GM19193 (cell line): ENCODE data around the gene UBFD1.

Experiments used
- POLR2A ChIP-seq: IDR thresholded peaks from 4 replicates; pipeline ENCODE4 v1.6.1; 2011; ENCODE audit not compliant: insufficient read depth, insufficient read length; ENCODE audit errors: extremely low read depth

Gene UBFD1

DNA sequence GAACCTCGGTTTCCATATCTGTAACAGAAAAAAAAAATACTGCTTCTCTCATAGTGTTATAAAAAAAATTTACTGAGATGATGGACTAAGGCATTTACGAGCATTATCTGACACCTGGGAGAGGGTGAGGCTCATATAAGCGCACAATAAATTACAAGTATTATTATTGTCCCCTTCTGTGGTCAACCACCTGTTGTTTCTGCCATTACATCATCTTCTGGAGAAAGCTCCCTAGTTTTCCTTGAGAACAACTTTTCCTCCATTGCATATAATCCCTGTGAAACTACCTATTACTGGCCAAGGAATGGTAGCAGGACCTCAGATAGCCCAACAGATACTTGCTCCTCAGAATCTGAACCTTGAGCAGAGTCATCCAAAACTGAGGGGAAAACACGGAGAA, 35.6 kb upstream of the UBFD1 start:
- TF ChIP-seq POLR2A = no peak

DNA sequence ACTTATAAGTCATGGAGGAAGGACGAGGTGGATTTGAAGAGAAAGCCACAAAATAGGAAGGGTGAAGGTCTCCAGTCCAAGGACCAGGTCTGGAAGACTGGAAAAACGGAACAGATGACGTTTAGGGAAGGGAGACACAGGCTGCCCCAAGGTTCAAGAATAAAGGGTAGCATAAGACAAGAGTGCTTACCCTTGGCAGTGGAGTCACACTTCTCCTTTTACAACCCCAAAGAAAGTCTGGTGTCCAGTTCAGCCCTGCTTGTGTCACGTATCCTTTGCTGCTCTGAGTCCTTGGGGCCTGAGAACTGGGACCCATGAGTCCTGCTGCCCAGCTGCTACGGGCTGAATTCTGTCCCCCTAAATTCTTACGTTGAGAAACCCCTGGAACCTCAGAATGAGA, 34.2 kb upstream of the UBFD1 start:
- no peak for TF ChIP-seq POLR2A

DNA sequence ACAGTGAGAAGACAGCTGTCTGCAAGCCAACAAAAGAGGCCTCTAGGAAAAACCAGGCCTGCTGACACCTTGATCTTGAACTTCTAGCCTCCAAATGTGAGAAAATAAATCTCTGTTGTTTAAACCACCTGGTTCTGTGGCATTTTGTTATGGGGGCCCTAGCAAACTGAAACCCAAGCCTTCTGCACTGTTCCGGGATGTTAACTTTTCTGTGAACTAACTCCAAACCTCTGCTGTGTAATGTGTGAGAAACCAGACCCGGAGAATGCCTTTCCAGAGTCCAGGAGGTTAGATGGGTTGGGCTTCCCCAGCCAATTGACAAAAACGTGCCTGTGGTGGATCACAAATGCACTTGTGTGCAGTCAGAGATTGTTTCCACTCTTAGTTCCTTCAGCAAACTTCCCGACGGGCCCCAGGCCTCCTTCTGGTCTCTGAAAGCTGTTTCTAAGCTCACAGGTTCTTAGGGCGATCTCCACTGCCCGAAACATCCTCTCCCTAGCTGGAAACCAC, 33.6 kb upstream of the UBFD1 start:
- no peak for TF ChIP-seq POLR2A

DNA sequence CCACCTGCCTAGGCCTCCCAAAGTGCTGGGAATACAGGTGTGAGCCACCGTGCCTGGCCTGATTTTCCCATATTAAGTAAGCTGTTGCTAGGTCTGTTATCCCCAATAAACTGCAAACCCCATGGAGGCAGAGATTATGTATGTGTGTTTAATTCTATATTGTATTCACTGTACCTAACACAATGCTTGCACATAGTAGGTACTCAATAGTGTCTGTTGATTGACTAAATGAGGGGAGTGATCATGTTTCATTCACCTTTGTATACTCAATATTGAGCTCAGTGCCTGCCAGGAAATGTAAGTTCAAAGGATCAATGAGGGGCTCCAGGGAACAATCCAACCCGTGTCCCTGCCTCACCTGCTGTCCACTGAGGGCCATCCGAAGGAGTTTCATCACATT, 32.6 kb upstream of the UBFD1 start:
- no peak for TF ChIP-seq POLR2A

DNA sequence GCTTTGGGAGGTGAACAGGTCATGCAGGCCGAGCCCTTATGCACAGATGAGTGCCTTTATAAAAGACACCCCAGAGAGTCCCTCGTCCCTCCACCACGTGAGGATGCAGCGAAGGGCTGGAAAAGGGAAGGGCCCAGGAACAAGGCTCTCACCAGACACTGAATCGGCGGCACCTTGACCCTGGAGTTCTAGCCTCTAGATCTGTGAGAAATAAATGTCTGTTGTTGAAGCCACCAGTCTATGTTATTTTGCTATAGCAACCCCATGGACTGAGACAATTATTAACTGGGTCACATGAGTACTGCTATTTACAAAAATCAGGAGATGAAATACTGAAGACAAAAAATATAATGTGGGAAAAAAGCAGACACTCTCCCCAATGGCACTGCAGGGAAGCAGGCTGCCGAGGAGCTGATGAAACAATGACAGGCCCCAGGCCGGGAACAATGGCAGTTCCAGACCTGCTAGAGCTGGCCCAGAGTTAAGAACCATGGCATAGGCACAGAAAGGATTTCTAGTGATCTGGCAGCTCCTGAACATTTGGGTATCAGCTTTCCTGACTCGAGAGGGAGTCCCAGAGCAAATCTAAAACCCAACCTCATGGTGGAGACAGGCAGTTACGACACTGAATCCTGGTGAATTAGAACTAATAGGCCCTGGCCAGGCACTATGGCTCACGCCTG, 29.4 kb upstream of the UBFD1 start:
- no peak for TF ChIP-seq POLR2A

DNA sequence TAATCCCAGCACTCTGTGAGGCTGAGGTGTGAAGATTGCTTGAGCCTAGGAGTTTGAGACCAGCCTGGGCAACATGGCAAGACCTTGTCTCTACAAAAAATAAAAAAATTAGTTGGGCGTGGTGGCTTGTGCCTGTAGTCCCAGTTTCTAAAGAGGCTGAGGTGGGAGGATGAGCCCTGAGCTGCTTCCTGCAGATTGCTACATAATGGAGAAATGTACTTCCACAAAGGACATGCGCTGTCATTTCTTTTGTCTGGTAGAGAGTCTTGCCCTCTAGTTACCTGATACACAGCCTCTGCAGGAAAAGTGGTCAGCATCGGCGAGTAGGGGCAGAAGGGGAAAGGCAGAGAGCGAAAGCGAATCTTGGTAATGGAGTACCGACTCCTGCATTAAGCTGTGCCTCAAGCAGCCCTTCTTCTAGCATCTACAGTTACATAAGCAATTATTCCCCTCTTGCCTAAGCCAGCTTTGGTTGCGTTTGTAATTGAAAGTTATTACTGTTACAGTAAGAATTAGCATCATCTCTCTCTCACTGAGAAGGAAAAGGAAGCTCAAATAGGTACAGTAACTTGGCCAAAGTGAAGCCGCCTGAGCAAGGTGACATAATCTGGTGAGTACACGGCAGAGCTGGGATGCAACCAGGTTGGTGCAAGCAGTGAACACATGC, 28.8 kb upstream of the UBFD1 start:
- no peak for TF ChIP-seq POLR2A

DNA sequence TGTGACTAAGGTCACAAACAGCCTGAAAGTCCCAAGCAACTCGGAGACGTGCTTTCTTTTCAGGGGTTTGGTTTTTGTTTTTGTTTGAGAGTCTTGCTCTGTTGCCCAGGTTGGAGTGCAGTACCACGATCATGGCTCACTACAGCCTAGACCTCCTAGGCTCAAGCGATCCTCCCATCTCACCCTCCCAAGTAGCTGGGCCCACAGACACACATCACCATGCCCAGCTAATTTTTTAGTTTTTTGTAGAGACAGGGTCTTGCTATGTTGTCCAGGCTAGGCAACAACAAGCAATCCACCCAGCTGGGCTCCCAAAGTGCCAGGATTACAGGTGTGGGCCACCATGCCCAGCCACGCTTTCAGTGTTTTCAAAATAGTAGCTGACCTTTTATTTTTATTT, 27.5 kb upstream of the UBFD1 start:
- no peak for TF ChIP-seq POLR2A

DNA sequence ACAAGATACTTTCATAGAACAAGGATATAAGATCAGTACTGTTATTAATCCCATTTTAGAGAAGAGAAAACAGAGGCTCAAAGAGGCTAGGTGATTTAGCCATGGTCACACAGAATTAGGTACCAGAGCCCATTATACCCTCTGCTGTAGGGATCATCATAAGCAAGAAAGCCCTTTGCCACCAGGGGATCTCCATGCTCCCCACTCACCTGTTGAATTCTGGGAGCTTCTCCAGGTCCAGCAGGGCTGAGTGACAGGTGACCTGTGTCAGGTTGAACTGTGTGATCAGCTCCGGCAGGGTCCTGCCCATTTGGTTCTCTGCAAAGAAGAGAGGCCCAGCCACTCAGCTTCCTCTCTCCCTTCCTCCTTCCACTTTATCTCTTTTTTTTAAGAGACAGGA, 25.1 kb upstream of the UBFD1 start:
- no peak for TF ChIP-seq POLR2A

DNA sequence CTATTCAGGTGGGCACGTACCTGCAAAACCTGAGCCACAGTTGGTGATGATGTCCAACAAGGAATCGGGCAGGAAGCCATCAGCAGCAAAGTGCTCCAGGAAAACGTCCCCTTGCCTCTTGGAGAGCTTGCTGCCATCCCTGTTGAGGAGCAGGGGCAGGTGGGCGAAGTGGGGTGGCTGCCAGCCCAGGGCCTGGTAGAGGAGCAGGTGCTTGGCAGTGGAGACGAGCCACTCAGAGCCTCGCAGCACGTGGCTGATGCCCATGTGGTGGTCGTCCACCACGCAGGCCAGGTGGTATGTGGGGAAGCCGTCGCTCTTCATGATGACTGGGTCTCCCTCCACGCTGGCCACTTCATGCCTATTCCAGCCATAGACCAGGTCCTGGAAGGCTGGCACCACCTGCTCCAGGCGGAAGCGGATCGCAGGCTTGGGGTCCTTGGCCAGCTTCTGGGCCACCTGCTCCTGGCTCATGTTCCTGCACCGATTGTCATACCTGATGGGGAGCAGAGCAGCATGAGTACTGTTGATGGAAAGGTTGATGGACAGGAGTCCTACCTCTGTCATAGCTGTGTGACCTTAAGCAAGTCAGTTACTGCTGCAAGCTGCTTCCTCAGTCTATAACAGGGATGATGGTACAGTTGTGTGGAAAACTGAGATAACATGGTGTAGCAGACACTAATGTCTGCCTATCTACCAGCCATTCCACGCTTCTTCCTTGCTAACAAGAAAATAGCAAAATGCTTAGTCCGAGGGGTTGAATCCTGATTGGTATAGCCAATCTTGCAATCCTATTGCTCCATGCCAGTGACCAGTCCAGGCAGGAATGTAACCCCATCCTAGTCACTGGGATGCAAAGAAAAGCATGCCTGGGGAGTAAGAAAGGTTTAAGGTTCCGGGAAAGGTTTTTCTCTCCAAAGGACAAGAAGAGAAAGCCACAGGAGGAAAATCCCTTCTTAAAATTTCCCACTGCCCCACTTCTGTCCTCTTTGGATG, 22.4 kb upstream of the UBFD1 start:
- TF ChIP-seq POLR2A = no peak

DNA sequence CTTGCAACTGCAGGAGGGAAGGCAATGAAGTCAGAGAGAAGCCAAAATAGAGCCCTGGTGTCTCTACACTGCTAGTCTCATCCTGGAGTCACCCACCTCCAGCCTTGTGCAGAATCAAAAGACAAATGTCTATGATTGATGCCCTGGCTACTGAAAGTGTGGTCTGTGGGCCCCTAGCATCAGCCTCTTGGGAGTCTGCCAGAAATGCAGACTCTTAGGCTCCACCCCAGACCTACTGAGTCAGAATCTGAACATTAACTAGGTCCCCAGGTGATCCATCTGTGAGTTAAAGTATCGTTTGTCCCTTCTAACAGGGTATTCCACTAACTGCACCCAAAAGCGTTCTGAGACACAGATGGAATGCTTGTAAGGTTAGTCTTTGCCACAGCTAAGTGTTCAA, 21.6 kb upstream of the UBFD1 start:
- TF ChIP-seq POLR2A = no peak

DNA sequence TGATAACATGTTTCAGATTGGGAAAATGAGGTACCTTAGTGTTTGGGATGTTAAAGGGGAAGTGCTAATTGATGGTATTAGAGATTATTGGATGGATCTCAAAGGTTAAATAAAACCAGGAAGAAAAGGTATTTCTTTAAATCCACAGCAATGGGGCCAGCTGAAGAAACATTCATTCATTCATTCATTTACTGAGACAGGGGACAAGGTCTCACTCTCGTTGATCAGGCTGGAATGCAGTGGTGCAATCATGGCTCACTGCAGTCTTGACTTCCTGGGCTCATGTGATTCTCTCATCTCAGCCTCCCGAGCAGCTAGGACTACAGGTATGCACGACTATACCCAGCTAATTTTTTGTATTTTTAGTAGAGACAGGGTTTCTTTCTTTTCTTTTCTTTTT, 20.1 kb upstream of the UBFD1 start:
- no peak for TF ChIP-seq POLR2A

DNA sequence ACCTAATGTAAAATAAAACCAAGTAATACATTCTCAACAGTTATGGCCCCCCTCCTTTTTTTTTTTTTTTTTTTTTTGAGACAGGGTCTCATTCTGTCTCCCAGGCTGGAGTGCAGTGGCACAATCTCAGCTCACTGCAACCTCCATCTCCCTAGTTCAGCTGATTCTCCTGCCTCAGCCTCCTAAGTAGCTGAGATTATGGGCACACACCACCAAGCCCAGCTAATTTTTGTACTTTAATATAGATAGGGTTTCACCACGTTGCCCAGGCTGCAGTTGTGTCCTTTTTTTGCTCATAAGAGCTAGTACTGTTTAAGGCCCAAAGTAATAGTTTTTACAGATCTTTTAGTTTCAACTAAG, 18.6 kb upstream of the UBFD1 start:
- no peak for TF ChIP-seq POLR2A

DNA sequence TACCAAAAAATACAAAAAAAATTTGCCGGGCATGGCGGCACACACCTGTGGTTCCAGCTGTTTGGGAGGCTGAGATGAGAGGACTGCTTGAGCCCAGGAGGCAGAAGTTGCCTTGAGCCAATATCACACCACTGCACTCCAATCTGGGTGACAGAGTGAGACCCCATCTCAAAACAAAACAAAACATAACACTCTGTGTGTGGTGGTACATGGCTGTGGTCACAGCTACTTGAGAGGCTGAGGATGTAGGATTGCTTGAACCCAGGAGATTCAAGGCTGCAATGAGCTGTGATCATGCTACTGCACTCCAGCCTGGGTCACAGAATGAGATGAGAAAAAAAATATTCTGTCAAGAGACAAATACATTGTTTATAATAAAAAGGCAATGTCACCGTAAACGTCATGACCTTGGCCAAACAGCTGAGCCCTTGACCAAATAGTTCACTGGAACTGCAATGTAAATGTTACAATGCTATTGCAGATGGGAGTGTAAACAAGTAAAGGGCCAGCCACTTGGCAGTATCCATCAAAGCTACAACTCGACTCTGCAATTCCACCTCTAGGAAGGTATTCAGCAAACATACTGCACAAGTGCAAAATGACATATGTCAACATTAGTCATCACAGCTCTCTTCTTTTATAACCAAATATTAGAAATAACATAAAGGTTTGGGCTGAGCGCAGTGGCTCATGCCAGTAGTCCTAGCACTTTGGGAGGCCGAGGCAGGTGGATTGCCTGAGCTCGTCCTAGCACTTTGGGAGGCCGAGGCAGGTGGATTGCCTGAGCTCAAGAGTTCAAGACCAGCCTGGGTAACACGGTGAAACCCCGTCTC, 17.3 kb upstream of the UBFD1 start:
- TF ChIP-seq POLR2A = no peak

DNA sequence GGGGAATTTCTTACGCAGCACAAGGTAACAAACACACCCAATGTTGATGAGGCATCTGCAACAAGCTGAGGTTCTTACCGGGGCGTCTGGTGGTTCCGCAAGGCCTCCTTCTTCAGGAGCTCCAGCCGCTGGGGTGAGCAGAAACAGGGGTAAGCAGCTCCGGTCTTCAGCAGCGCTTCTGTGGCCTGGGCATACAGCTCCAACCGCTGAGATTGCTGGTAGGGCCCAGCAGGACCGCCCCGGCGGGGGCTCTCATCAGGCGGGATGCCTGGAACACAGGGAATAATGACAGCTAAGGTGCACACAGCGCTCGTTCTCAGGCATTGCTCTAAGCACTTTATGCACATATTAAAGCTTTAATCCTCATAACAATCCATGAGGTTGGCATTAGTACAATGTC, 13.1 kb upstream of the UBFD1 start:
- TF ChIP-seq POLR2A = no peak
